ENCODE results near the gene AGBL5. TPM values are rescaled to one million over a fixed set of nuclear protein-coding genes. Genes with fewer than 3 reads are reported as not detected.

Gene AGBL5
- total and polyA plus RNA-seq, 2 of the 13 experiments (the other 11 are each of a cell fraction or from before 2014, with no cell fraction given) = 55.9 to 73.3 TPM

GRCh38 chr2:27050996-27051901 lies at the start of gene AGBL5 (continued):
- TF ChIP-seq ZNF12 (CRISPR knock-in tag; IDR thresholded peaks at IDR 0.05) (peak; percentile 37; the same call in 1 of the 2 replicates), ZNF652 (CRISPR knock-in tag; IDR thresholded peaks at IDR 0.05; ENCODE audit: borderline replicate concordance, low read depth) (0 out of 2 replicates have a peak, but pooled peaks have one; percentile 35), NKX3-1 (CRISPR knock-in tag; IDR thresholded peaks at IDR 0.05) (peak; percentile 91), SRSF4 (IDR thresholded peaks at IDR 0.05; ENCODE audit: low read depth, low read length, poor library complexity, severe bottlenecking) (no peak), HDAC2 (CRISPR knock-in tag; IDR thresholded peaks at IDR 0.05) (peak; percentile 61), ZNF780A (CRISPR knock-in tag; IDR thresholded peaks at IDR 0.05) (peak; percentile 41; the same call in 1 of the 2 replicates), KDM6A (CRISPR knock-in tag; IDR thresholded peaks at IDR 0.05; ENCODE audit: low read depth) (0 out of 2 replicates have a peak, but pooled peaks have one; percentile 28), PRPF4 (IDR thresholded peaks at IDR 0.05; ENCODE audit: low read depth, low read length, poor library complexity, severe bottlenecking) (no peak), CBX1 (IDR thresholded peaks at IDR 0.05; ENCODE audit: low read depth) (no peak), TEAD2 (CRISPR knock-in tag; IDR thresholded peaks at IDR 0.05) (0 out of 2 replicates have a peak, but pooled peaks have one; percentile 23), ZNF382 (CRISPR knock-in tag; IDR thresholded peaks at IDR 0.05; ENCODE audit: borderline replicate concordance) (no peak), ZBTB37 (CRISPR knock-in tag; IDR thresholded peaks at IDR 0.05) (peak; percentile 23), ZBTB42 (CRISPR knock-in tag; IDR thresholded peaks at IDR 0.05) (peak; percentile 100), FOXP1 (IDR thresholded peaks at IDR 0.05) (no peak), FOXP1 (CRISPR knock-in tag; IDR thresholded peaks at IDR 0.05) (no peak; the same call in 1 of the 2 replicates), ZNF614 (CRISPR knock-in tag; IDR thresholded peaks at IDR 0.05; ENCODE audit: borderline replicate concordance) (peak; percentile 81), ZFY (CRISPR knock-in tag; IDR thresholded peaks at IDR 0.05) (peak; percentile 73)
- TF ChIP-seq, protein P1, sequence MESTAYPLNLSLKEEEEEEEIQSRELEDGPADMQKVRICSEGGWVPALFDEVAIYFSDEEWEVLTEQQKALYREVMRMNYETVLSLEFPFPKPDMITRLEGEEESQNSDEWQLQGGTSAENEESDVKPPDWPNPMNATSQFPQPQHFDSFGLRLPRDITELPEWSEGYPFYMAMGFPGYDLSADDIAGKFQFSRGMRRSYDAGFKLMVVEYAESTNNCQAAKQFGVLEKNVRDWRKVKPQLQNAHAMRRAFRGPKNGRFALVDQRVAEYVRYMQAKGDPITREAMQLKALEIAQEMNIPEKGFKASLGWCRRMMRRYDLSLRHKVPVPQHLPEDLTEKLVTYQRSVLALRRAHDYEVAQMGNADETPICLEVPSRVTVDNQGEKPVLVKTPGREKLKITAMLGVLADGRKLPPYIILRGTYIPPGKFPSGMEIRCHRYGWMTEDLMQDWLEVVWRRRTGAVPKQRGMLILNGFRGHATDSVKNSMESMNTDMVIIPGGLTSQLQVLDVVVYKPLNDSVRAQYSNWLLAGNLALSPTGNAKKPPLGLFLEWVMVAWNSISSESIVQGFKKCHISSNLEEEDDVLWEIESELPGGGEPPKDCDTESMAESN (CRISPR knock-in tag; conservative IDR thresholded peaks at IDR 0.05) = peak; percentile 76
- TF ChIP-seq, protein P2, sequence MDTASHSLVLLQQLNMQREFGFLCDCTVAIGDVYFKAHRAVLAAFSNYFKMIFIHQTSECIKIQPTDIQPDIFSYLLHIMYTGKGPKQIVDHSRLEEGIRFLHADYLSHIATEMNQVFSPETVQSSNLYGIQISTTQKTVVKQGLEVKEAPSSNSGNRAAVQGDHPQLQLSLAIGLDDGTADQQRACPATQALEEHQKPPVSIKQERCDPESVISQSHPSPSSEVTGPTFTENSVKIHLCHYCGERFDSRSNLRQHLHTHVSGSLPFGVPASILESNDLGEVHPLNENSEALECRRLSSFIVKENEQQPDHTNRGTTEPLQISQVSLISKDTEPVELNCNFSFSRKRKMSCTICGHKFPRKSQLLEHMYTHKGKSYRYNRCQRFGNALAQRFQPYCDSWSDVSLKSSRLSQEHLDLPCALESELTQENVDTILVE (CRISPR knock-in tag; IDR thresholded peaks at IDR 0.05) = peak; percentile 77; the same call in 1 of the 2 replicates
- TF ChIP-seq, protein P3, sequence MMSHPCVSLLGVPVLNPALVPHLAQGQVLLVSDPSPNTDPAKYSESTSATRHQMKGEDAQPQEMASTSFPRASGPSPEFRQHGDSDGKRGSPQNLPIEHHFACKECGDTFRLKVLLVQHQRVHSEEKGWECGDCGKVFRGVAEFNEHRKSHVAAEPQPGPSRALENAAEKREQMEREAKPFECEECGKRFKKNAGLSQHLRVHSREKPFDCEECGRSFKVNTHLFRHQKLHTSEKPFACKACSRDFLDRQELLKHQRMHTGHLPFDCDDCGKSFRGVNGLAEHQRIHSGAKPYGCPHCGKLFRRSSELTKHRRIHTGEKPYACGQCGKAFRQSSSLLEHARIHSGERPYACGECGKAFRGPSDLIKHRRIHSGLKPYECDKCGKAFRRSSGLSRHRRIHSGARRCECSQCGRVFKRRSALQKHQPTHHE (CRISPR knock-in tag; IDR thresholded peaks at IDR 0.05; ENCODE audit: borderline replicate concordance) = peak; percentile 86
- TF ChIP-seq, protein P4, sequence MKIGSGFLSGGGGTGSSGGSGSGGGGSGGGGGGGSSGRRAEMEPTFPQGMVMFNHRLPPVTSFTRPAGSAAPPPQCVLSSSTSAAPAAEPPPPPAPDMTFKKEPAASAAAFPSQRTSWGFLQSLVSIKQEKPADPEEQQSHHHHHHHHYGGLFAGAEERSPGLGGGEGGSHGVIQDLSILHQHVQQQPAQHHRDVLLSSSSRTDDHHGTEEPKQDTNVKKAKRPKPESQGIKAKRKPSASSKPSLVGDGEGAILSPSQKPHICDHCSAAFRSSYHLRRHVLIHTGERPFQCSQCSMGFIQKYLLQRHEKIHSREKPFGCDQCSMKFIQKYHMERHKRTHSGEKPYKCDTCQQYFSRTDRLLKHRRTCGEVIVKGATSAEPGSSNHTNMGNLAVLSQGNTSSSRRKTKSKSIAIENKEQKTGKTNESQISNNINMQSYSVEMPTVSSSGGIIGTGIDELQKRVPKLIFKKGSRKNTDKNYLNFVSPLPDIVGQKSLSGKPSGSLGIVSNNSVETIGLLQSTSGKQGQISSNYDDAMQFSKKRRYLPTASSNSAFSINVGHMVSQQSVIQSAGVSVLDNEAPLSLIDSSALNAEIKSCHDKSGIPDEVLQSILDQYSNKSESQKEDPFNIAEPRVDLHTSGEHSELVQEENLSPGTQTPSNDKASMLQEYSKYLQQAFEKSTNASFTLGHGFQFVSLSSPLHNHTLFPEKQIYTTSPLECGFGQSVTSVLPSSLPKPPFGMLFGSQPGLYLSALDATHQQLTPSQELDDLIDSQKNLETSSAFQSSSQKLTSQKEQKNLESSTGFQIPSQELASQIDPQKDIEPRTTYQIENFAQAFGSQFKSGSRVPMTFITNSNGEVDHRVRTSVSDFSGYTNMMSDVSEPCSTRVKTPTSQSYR (CRISPR knock-in tag; IDR thresholded peaks at IDR 0.05; ENCODE audit: borderline replicate concordance) = no peak; the same call in 1 of the 2 replicates

Data from HepG2 (cell line).